ENCODE results near the gene RPL13. TPM values are rescaled to one million over a fixed set of nuclear protein-coding genes. Genes with fewer than 3 reads are reported as not detected.
A peak's percentile ranks its signal among the peaks of the same experiment; 100 is the strongest.

The RPL13 gene
- total RNA-seq, 2 donors from 2014 or later = 1,855 to 2,011 TPM

DNA sequence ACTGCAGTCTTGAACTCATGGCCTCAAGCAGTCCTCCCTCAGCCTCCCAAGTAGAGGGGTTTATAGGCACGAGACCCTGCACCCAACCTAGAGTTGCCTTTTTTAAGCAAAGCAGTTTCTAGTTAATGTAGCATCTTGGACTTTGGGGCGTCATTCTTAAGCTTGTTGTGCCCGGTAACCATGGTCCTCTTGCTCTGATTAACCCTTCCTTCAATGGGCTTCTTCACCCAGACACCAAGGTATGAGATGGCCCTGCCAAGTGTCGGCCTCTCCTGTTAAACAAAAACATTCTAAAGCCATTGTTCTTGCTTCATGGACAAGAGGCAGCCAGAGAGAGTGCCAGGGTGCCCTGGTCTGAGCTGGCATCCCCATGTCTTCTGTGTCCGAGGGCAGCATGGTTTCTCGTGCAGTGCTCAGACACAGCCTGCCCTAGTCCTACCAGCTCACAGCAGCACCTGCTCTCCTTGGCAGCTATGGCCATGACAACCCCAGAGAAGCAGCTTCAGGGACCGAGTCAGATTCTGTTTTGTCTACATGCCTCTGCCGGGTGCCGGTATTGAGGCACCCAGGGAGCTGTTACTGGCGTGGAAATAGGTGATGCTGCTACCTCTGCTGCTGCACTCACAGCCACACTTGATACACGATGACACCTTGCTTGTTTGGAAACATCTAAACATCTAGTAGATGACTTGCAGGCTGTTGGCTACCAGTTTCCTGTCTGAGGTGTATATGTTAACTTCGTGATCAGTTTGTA lies 3.3 kb downstream of the RPL13 start:
- Histone ChIP-seq H3K36me3 (peaks cover 18% of the 10 kb centered on the region), H3K9ac (ENCODE audit: low read depth in 2 of 2, low read length in 2 of 2) (peak overlapping the region in 1 of 2 donors; percentile 26), H3K27ac (no peak overlapping the region), H3K4me1 (peaks cover 18% of the 10 kb centered on the region), H3K4me3 (no peak overlapping the region), H3K27me3 (no peaks in the 10 kb centered on the region), H3K9me3 (no peaks in the 10 kb centered on the region)
- no peak for DNase-seq
- TF ChIP-seq, protein P1, sequence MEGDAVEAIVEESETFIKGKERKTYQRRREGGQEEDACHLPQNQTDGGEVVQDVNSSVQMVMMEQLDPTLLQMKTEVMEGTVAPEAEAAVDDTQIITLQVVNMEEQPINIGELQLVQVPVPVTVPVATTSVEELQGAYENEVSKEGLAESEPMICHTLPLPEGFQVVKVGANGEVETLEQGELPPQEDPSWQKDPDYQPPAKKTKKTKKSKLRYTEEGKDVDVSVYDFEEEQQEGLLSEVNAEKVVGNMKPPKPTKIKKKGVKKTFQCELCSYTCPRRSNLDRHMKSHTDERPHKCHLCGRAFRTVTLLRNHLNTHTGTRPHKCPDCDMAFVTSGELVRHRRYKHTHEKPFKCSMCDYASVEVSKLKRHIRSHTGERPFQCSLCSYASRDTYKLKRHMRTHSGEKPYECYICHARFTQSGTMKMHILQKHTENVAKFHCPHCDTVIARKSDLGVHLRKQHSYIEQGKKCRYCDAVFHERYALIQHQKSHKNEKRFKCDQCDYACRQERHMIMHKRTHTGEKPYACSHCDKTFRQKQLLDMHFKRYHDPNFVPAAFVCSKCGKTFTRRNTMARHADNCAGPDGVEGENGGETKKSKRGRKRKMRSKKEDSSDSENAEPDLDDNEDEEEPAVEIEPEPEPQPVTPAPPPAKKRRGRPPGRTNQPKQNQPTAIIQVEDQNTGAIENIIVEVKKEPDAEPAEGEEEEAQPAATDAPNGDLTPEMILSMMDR (IDR thresholded peaks at IDR 0.05) = no peak
- intact Hi-C loops (cut with DNase I) = no loop called here

DNA sequence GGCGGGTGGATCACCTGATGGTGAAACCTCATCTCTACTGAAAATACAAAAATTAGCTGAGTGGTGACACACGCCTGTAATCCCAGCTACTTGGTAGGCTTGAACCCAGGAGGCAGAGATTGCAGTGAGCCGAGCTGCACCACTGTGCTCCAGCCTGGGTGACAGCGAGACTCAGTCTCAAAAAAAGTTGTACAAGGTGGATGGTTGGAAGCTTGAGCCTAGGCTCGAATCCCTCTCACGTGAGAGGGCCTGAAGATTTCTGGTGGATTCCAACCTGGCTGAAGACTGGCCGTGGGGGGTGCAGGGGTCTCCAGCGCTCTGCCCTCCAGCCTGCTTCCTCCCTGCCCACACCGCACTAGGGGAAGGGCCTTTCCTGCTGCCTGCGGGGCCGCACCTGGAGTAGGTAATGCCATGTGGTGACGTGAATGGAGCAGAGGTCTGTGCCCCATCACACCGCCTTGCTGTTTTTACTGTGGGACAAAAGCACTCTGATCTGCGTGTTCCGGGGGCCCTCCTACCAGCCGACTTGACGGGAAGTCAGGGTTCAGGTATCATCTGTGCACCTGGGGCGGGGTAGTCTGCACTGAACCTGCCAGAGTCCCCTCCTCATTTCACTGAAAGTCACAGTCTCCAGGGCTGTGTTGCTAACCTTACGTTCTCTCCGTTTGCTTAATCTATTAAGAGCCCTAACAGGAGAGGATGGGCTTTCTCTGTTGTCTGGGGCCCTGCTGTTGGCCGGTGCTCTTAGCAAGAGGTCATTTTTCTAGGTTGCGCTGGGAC lies 4.2 kb downstream of the RPL13 start:
- H3K9me3 ChIP-seq = no peaks in the 10 kb centered on the region
- H3K9ac ChIP-seq (ENCODE audit: low read depth in 2 of 2, low read length in 2 of 2) = peak overlapping the region; percentile 56 to 57
- no peak overlapping the region for H3K4me3 ChIP-seq
- TF ChIP-seq, protein P1 (IDR thresholded peaks at IDR 0.05) = no peak
- H3K4me1 ChIP-seq = peaks cover 18% of the 10 kb centered on the region
- DNase-seq = peak; percentile 45
- intact Hi-C loops (cut with DNase I) = no loop called here
- H3K27ac ChIP-seq = no peak overlapping the region
- H3K27me3 ChIP-seq = no peaks in the 10 kb centered on the region
- peaks cover 18% of the 10 kb centered on the region for H3K36me3 ChIP-seq

DNA sequence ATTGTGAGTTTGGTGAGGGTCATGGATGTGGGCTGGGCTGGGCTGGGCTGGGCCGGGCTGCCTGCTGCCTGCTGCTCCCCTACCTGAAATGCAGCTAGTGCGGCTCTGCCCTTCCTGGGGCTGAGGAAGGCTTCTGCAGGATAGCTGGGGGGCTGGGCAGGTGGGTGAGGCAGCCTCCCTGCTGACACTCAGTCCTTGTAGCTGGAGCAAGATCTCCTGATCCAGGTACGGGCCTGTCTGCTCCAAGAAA lies 4.7 kb downstream of the RPL13 start:
- Histone ChIP-seq H3K27ac (no peak overlapping the region), H3K9me3 (no peaks in the 10 kb centered on the region), H3K4me1 (peaks cover 18% of the 10 kb centered on the region), H3K9ac (ENCODE audit: low read depth in 2 of 2, low read length in 2 of 2) (peak overlapping the region; percentile 56 to 66), H3K4me3 (no peak overlapping the region), H3K27me3 (no peaks in the 10 kb centered on the region), H3K36me3 (peaks cover 18% of the 10 kb centered on the region)
- TF ChIP-seq, protein P1 (IDR thresholded peaks at IDR 0.05) = no peak
- intact Hi-C loops (cut with DNase I) = no loop called here
- DNase-seq = peak; percentile 59

DNA sequence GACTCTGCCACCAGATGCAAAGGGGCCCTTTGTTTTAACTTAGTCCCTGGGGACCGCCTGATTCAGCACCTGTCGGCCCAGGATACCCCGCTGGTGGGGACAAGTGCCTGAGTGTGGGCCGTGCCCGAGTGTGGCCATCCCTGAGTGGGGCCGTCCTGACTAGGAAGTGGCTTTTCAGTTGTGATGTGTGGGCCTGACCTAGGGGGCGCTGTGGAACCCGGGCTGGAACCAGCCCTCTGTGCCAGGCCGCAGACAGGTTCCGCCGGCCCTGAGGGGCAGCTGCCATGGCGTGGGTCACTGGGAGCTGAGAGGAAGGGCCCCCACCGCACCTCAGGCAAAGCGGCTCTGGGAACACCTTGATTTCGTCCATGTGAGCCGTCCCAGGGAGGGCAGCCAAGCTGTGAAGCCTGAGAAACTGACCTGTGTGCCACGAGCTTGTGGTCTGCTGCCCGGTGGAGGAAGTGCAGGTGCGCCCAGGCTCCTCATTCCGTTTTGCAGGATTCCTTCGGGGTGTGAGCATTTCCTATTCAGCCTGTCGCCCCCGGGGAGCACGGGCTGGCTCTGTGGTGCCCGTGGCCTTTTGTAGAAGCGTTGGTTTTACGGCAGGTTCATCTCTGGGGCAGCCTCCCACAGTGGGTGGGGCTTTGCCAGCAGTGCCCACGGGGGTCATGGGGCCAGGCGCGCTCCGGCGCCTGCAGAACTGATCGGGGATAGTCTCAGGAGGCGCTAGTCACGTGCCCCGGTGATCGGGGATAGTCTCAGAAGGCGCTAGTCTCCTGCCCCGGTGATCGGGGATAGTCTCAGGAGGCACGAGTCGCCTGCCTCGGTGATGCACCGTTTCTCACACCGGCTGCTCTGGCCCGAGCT lies 5.3 kb downstream of the RPL13 start:
- Histone ChIP-seq H3K36me3 (peaks cover 18% of the 10 kb centered on the region), H3K9me3 (no peaks in the 10 kb centered on the region), H3K9ac (ENCODE audit: low read depth in 2 of 2, low read length in 2 of 2) (peak overlapping the region; percentile 56 to 66), H3K4me1 (peaks cover 18% of the 10 kb centered on the region), H3K4me3 (no peak overlapping the region), H3K27ac (no peak overlapping the region), H3K27me3 (no peaks in the 10 kb centered on the region)
- intact Hi-C loops (cut with DNase I) = no loop called here
- DNase-seq = peak; percentile 78
- TF ChIP-seq, protein P1 (IDR thresholded peaks at IDR 0.05) = peak; percentile 37

Measured in colonic mucosa (tissue), 4 donors.